DMS153 treated with DMSO at 0.1 percent for 48 hours (cell line): ENCODE results near the gene RAD23B.

ENCODE experiments used
- DNase-seq: peaks from one replicate; lab custom pipeline; 2025; ENCODE audit not compliant: unreplicated experiment; lab: John Stamatoyannopoulos, UW

The RAD23B gene

DNA sequence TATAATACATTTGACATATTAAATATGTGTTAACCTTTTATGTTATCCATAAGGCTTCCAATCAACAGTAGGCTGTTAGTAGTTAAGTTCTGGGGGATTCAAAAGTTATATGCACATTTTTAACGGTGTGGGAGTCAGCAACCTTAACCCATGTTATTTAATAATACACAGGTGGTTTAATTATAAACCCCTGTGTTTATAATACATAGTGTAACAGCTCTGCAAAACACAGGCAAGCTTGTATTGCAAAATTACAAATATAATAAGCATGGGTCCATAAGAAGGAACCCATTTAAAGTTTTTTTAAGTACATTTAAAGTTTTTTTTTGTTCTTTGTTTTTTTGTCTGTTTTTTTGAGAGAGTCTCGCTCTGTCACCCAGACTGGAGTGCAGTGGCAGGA lies 14.5 kb upstream of the RAD23B start:
- no peak for DNase-seq

- DNase-seq, result no peak
These were observed 13.8 kb upstream of the RAD23B start for GRCh38 chr9:107269254-107269653.

DNA sequence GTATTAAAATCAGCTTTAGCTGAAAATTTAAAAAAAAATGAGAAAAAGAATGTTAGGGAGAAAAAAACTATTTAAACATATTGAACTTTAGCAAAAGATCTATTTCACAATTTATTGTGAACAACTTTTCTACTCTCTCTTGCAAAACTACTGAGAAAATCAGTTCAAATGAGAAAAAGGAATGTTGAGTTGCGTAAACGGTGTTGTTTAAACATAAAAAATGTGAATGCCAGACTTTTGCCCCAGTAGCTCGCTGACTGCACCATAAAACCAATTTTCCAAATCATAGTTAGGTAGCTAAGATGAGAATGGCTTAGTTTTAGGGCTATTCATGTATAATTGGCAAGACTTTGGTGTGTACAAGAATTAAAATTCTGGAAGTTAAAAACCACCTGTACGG lies 13.4 kb upstream of the RAD23B start:
- no peak for DNase-seq

DNA sequence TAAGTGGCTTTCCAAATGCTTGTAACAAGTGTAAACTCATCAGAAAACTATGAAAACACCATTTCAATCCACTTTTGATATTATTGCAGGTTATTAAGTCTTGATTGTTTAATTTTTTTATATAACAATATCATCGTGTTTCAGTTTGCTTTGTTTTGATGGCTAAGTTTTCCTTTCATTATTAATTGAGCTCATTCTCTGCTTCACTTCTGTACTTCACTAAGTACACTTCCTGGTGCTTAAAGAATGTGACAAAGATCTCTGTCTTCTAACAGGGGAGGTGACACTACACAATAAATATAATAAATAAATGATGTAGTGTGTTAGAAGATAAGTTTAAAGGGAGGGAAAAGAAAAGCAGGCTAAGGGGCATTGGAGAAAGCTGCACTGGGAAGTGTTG lies 13.0 kb upstream of the RAD23B start:
- DNase-seq, result no peak

DNA sequence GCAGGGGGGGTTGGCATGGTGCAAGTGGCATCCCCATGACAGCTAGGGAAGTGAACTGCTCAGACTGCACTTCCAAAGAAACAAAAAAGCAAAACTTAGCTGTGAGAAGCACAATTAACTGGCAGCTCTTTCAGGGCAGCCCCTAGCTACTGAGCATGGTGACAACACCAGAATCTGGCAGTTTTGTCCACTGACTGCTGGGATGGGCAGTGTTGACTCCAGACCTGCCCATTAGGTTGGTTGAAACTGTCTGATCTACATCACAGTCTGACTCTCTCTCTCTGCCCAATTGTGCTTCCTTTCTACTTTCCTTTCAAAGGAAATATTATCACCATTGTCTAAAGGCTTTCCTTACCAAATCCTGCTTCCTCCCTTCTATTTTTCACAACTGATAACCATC lies 12.5 kb upstream of the RAD23B start:
- no peak for DNase-seq

- no peak for DNase-seq
These were observed 9.4 kb upstream of the RAD23B start for GRCh38 chr9:107273634-107274033.

DNA sequence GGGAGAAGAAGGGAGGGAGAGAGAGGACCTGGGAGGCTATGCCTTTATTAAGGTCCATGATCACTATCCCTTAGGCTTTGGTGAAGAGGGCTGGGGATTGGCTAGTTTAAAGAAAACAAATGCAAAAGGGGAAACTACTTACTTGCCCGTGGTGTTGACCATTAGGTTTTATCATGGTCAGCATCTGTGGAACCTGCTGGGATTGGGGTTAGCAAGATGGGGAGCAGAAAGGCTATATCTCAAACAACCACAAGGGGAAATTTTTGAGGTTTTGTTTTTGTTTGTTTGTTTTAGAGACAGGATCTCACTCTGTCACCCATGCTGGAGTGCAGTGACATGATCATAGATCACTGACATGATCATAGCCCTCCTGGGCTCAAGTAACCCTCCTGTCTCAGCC lies 9.0 kb upstream of the RAD23B start:
- no peak for DNase-seq

DNA sequence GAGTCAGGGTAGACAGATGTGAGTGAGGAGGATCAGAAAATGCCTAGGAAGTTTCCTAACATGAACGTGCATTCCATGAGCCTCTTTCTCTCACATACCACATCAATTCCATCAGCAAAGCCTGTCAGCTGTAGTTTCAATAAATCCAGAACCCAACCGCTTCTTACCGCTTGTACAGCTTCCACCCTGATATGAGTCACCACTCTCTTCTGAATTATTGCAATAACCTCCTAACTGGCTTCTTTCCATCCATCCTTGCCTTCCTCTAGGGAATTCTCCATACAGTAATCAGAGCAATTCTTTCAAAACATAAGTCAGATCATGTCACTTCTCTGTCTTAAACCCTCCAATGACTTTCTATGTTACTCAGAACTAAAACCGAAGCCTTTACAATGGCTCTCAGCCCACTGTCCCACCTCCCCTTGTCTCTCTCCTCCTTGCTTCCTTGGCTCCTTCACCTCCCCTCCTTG lies 8.1 kb upstream of the RAD23B start:
- DNase-seq, result no peak

GRCh38 chr9:107275530-107275929 lies 7.5 kb upstream of the RAD23B start:
- DNase-seq, result no peak

DNA sequence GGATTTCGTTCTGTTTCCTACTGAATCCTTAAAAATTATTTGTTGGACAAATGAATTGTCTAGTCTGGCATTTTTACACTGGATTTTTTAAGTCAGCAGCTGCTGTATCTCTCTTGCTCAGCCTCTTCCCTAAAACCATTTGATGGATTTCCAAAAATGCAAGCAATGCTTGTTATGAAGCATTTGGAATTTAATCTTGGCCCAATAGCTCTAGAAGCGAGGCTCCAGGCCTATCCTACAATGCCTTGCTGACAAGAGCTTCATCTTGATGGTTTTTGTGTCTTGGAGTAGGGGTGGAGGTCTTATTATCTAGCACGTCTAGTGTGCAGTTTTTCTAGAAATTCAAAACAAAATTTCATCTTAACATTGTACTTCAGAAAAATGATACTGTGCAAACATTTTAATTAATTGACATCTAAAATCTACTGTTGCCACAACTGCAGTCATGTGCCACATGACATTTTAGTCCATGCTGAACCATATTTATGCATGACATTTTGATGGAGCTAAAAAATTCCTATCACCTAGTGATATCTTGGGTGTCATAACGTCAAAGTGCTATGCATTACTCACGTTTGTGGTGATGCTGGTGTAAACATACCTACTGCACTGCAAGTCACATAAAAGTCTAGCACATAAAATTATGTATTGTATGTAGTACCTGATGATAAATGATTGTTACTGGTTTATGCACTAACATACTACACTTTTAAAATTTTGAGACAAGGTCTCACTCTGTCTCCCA lies 5.9 kb upstream of the RAD23B start:
- DNase-seq, result no peak

- DNase-seq, result no peak
These were observed 5.3 kb upstream of the RAD23B start for GRCh38 chr9:107277801-107278200.

DNA sequence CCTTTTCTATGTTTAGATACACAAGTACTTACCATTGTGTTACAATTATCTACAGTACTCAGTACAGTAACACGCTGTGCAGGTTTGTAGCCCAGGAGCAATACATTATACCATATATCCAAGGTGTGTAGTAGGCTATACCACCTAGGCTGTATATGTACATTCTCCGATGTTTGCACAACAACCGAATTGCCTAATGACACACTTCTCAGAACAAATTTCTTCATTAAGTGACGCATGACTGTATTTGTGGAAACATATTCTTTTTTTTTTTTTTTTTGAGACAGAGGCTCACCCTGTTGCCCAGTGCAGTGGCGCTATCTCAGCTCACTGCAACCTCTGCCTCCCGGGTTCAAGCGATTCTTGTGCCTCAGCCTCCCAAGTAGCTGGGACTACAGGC lies 4.0 kb upstream of the RAD23B start:
- no peak for DNase-seq

DNA sequence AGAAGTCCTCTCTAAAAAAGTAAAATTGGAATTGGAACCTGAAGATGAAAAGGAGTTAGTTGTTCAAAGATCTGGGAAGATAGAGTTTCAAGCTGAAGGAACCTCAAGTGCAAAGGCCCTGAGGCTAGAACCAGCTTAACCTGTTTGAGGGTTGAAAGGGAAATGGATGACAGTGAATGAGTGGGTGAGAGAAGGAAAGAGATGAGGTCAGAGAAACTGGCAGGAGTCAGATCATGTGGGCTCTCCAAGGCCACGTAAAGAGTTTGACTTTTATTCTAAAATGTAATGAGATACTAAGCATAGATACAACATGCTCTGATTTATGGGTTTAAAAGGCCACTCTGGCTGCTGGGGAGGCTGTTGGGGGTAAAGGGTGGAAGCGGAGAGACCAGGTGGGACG lies 2.5 kb upstream of the RAD23B start:
- no peak for DNase-seq

- no peak for DNase-seq
These were observed 1.9 kb upstream of the RAD23B start for GRCh38 chr9:107281184-107281583.

- no peak for DNase-seq
These were observed 984 bp upstream of the RAD23B start for GRCh38 chr9:107281922-107282667.

DNA sequence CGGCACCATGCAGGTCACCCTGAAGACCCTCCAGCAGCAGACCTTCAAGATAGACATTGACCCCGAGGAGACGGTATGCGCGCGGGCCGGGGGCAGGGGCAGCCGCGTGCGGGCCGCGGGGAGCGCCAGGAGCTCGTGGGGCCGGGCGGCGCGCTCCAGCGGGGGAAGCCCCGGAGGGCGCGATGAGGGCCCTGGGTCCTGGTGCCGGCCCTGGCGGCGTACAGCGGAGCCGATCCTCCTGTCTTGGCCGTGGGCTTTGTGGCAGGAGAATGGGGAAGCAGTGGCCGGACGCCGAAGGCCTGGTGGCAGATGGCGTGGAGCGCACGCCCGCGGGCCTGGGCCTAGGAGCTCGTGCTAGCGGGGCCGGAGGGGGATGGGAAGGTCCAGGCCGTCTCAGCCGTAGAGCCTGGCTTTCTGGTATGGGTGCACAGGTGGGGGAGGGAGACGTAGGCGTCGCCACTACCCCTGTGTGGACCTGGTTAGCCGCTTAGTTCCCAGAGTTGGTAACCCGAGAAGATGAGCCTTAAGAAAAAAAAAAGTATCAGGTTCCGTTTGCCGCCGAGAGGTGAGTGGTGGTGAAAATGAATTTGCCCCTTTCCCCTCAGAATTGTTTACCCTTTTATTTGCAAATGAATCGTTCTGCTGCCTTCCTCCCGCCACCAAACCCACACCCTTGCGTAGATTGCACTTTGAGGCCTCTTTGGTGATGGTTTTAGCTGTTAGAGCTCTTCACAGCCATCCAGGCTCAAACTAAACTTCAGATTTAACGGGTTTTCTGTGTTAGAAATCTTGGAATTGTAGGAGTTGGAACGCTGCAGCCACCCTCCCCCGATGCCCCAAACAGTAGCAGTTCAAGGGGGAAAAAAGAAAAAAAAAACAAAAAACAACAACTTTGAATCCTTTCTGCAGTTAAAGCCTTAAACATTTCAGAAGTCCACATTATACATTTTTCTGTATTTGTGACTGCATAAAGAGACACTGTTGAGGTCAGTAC lies 841 bp downstream of the RAD23B start:
- peak; percentile 34 for DNase-seq

DNA sequence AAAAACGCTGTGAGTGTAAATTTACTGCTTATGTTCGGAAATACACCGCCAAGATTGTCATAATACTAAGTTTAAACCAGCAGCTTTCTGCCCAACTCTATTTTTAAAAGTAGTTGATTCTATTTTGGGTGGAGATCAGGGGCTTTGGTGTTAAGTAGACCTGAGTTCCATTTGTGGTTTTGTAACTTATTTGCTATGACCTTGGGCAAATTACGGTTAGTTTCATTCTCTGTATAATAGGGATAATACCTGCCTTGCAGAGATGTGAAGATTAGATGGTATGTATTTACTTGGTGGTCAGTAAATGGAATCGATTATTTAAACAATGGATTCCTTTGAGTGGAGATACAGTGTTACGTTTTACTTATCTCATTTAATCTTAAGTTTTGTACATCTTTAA lies 1.6 kb downstream of the RAD23B start:
- DNase-seq, result no peak

DNA sequence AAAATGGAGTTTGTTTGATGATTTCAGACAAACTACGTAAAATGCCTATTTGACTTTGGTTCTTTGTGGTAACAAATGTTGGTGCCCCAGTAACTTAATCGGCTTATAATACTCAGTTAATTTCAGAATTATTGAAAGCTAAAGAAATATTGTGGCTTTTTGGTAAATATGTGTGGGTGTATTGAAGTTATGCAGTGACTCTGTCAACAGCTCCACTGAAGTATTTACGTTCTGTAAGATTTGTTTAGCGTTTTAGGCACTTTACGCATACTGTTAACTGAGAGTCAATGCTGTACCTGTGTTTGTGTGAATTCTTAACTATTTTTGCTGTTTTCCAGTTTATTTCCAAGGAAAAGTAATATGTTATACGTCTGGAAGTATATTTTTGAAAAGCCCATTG lies 2.2 kb downstream of the RAD23B start:
- DNase-seq, result no peak

DNA sequence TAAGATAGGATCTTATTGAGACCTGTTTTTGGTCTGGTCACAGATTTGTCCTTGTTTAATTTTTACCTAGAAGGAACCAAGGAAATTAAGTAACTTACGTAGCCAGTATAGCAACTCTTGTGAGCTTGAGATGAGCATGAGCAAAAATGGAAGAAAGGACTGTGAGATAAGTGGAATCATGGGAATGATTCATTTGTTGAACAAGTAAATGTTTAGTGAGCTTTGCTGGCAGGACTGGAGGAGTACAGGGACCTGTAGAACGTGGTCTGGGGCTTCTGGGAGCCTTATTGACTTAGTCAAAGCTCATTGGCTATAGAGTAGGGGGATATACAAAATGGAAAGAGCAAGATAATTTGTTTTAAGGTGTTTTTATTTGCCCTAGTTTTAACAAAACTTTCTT lies 3.0 kb downstream of the RAD23B start:
- DNase-seq, result no peak

DNA sequence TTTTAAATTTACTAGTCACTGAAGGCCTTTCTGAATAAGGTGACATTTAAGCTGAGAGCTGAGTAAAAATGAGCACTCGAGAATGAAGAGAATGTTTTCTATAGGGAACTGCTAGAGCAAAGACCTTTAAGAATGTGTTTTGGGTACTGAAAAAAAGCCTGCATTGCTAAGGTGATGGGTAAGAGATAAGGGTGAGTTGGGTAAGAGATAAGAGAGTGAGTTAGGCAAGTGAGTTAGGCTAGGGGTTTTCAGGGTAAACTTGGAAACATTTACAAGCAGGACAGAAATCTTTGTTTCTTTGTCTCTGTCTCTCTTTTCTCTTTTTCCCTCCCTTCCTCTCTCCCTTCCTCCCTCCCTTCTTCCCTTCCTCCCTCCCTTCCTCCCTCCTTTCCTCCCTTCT lies 5.6 kb downstream of the RAD23B start:
- DNase-seq, result no peak

- DNase-seq, result no peak
These were observed 7.5 kb downstream of the RAD23B start for GRCh38 chr9:107290619-107291018.
